Measurements from ENCODE around the gene NXPE1.
"Not testable (repeated sequence)": the region's sequence is repeated elsewhere in the genome, so short reads cannot be mapped to it uniquely, and the experiment has no call there.

The NXPE1 gene

GRCh38 chr11:114559425-114560310 lies at the start of gene NXPE1:
Gene NXPE1 (minus strand): TSS chr11:114559881. CDS start chr11:114551201, 8,680 bp downstream.
- DNase-seq (ENCODE audit: low read depth in 2 of 2), result no peak

GRCh38 chr11:114609429-114609828 lies 49.7 kb upstream of the NXPE1 start:
- DNase-seq (ENCODE audit: low read depth in 2 of 2), result no peak

GRCh38 chr11:114608605-114609004 lies 48.9 kb upstream of the NXPE1 start:
- not testable (repeated sequence) for DNase-seq (ENCODE audit: low read depth in 2 of 2)

- no peak for DNase-seq (ENCODE audit: low read depth in 2 of 2)
Measured at GRCh38 chr11:114607753-114608459, 48.2 kb upstream of the NXPE1 start.

GRCh38 chr11:114606802-114607075 lies 47.1 kb upstream of the NXPE1 start:
- DNase-seq (ENCODE audit: low read depth in 2 of 2), result not testable (repeated sequence)

GRCh38 chr11:114606003-114606801 lies 46.5 kb upstream of the NXPE1 start:
- DNase-seq (ENCODE audit: low read depth in 2 of 2), result no peak

GRCh38 chr11:114605370-114605769 lies 45.7 kb upstream of the NXPE1 start:
- DNase-seq (ENCODE audit: low read depth in 2 of 2), result no peak

GRCh38 chr11:114604886-114605285 lies 45.2 kb upstream of the NXPE1 start:
- DNase-seq (ENCODE audit: low read depth in 2 of 2), result no peak

- no peak for DNase-seq (ENCODE audit: low read depth in 2 of 2)
Measured at GRCh38 chr11:114604179-114604813, 44.6 kb upstream of the NXPE1 start.

- DNase-seq (ENCODE audit: low read depth in 2 of 2), result not testable (repeated sequence)
Measured at GRCh38 chr11:114603151-114603550, 43.5 kb upstream of the NXPE1 start.

- DNase-seq (ENCODE audit: low read depth in 2 of 2), result no peak
Measured at GRCh38 chr11:114598461-114598860, 38.8 kb upstream of the NXPE1 start.

GRCh38 chr11:114596175-114596919 lies 36.7 kb upstream of the NXPE1 start:
- DNase-seq (ENCODE audit: low read depth in 2 of 2), result no peak

GRCh38 chr11:114595571-114595970 lies 35.9 kb upstream of the NXPE1 start, which contains the start of gene NXPE4:
Gene NXPE4 (minus strand): TSS chr11:114595786. CDS start chr11:114594759, 1,027 bp downstream.
- no peak for DNase-seq (ENCODE audit: low read depth in 2 of 2)

GRCh38 chr11:114594703-114595102 lies 35.0 kb upstream of the NXPE1 start:
- no peak for DNase-seq (ENCODE audit: low read depth in 2 of 2)

GRCh38 chr11:114587398-114587953 lies 27.8 kb upstream of the NXPE1 start:
- DNase-seq (ENCODE audit: low read depth in 2 of 2), result no peak

GRCh38 chr11:114586797-114587196 lies 27.1 kb upstream of the NXPE1 start:
- DNase-seq (ENCODE audit: low read depth in 2 of 2), result no peak

GRCh38 chr11:114571712-114572111 lies 12.0 kb upstream of the NXPE1 start:
- DNase-seq (ENCODE audit: low read depth in 2 of 2), result no peak

GRCh38 chr11:114569801-114570200 lies 10.1 kb upstream of the NXPE1 start:
- no peak for DNase-seq (ENCODE audit: low read depth in 2 of 2)

- no peak for DNase-seq (ENCODE audit: low read depth in 2 of 2)
Measured at GRCh38 chr11:114566276-114566675, 6.6 kb upstream of the NXPE1 start.

- no peak for DNase-seq (ENCODE audit: low read depth in 2 of 2)
Measured at GRCh38 chr11:114564831-114565230, 5.2 kb upstream of the NXPE1 start.

- no peak for DNase-seq (ENCODE audit: low read depth in 2 of 2)
Measured at GRCh38 chr11:114563077-114563476, 3.4 kb upstream of the NXPE1 start.

All from stimulated activated CD4-positive, alpha-beta T cell treated with anti-CD3 and anti-CD28 coated beads, Interleukin-4, amount 100 ng/mL, for 48 hours (primary cell).